Left lung (tissue), 10 donors: ENCODE measurements around the gene HOXA11. TPM values are rescaled to one million over a fixed set of nuclear protein-coding genes. Genes with fewer than 3 reads are reported as not detected.
A peak's percentile ranks its signal among the peaks of the same experiment; 100 is the strongest.

Experiments used
- ATAC-seq: fragments of 200-7000 bp; cut with Tn5 transposase; one replicate; pipeline ENCODE4 v1.9.1; 2020; ENCODE audit warnings: moderate library complexity
- DNase-seq, 4 donors: peaks; one replicate each; pipeline ENCODE4 v3.0.0-alpha.2; 2013 to 2020
- H3K27ac ChIP-seq, 2 donors: fragments of 200-600 bp; sonication (generic) in 1 of 2; one replicate each; pipeline versions ENCODE4 v1.5.0 to v1.8.0; 2020 to 2021
- H3K27me3 ChIP-seq, 2 donors: fragments of 200-600 bp; sonication (generic) in 1 of 2; one replicate each; pipeline versions ENCODE4 v1.5.0 to v1.8.0; 2020 to 2021
- H3K36me3 ChIP-seq, 2 donors: fragments of 200-600 bp; sonication (generic) in 1 of 2; one replicate each; pipeline versions ENCODE4 v1.5.0 to v1.8.0; 2020 to 2021
- H3K4me1 ChIP-seq, 2 donors: fragments of 200-600 bp; one replicate each; pipeline ENCODE4 v1.8.0; 2021
- H3K4me3 ChIP-seq, 2 donors: fragments of 200-600 bp; sonication (generic) in 1 of 2; one replicate each; pipeline versions ENCODE4 v1.5.0 to v1.8.0; 2020 to 2021; ENCODE audit warnings: mild to moderate bottlenecking in 1 of 2
- H3K9me3 ChIP-seq, 2 donors: fragments of 200-600 bp; sonication (generic) in 1 of 2; one replicate each; pipeline versions ENCODE4 v1.5.0 to v1.8.0; 2020 to 2021
- CTCF ChIP-seq, 2 donors: fragments of 200-600 bp; sonication (generic) in 1 of 2; IDR thresholded peaks; one replicate each; pipeline versions ENCODE4 v1.5.0 to v1.8.0; 2021; ENCODE audit warnings: antibody characterized with exemption in 2 of 2
- intact Hi-C, 2 donors: fragments of 100-400 bp; cut with DNase I; formaldehyde crosslinking; loops; one replicate each; pipeline versions ENCODE4 v1.11.2 to v1.14.2; 2022
- polyA plus RNA-seq, 6 donors: library from polyadenylated mRNA; unstranded; fragments of 120-200 nt; gene quantifications; one replicate each; pipeline ENCODE4 v1.2.1, GENCODE V29; 2013; ENCODE audit not compliant: insufficient read length in 6 of 6
- total RNA-seq, 2 donors: library from RNA; stranded (reverse); fragmentation: NEBNext Ultra II Directional; extraction: Animal tissue kit (Norgen Biotek cat#: 25700); gene quantifications; one replicate each; pipeline ENCODE4 v1.2.1, GENCODE V29; 2021
- donor health status: DM: no; HTN: yes; CAD: no.
- donor health status: DM: no; HTN: no; CAD: no.

The HOXA11 gene
- total and polyA plus RNA-seq, 8 donors: 0.10 to 0.23 (median 0.13) TPM; not detected in 4

- no peak for TF ChIP-seq CTCF (IDR thresholded peaks at IDR 0.05)
- Histone ChIP-seq H3K4me3 (peak overlapping the region; percentile 12 to 47), H3K4me1 (peaks cover 0 to 48% of the 10 kb centered on the region in 2 donors), H3K27ac (no peak overlapping the region), H3K9me3 (no peaks in the 10 kb centered on the region), H3K36me3 (no peaks in the 10 kb centered on the region), H3K27me3 (peaks cover 100% of the 10 kb centered on the region in 2 donors)
- intact Hi-C loops: no loop called here
- DNase-seq: peak in 1 of 4 donors; percentile 34
- peak; percentile 20 for ATAC-seq
Observed at GRCh38 chr7:27172823-27173510, 12.1 kb downstream of the HOXA11 start.

GRCh38 chr7:27172315-27172774 lies 12.7 kb downstream of the HOXA11 start:
- Histone ChIP-seq H3K27ac (no peak overlapping the region), H3K4me1 (peaks cover 0 to 48% of the 10 kb centered on the region in 2 donors), H3K4me3 (no peak overlapping the region), H3K36me3 (no peaks in the 10 kb centered on the region), H3K27me3 (peaks cover 100% of the 10 kb centered on the region in 2 donors), H3K9me3 (no peaks in the 10 kb centered on the region)
- peak in 1 of 4 donors; percentile 17 for DNase-seq
- intact Hi-C loops: no loop called here
- TF ChIP-seq CTCF (IDR thresholded peaks at IDR 0.05): no peak
- no peak for ATAC-seq

GRCh38 chr7:27171637-27172314 lies 13.3 kb downstream of the HOXA11 start:
- no peak overlapping the region for H3K27ac ChIP-seq
- peaks cover 100% of the 10 kb centered on the region in 2 donors for H3K27me3 ChIP-seq
- TF ChIP-seq CTCF (IDR thresholded peaks at IDR 0.05): no peak
- H3K4me3 ChIP-seq: no peak overlapping the region
- intact Hi-C loops: no loop called here
- peaks cover 0 to 53% of the 10 kb centered on the region in 2 donors for H3K4me1 ChIP-seq
- no peaks in the 10 kb centered on the region for H3K36me3 ChIP-seq
- DNase-seq: peak in 1 of 4 donors; percentile 26
- ATAC-seq: no peak
- H3K9me3 ChIP-seq: no peaks in the 10 kb centered on the region

- ATAC-seq (no peak), DNase-seq (peak in 1 of 4 donors; percentile 15)
- no peak for TF ChIP-seq CTCF (IDR thresholded peaks at IDR 0.05)
- Histone ChIP-seq H3K27ac (no peak overlapping the region), H3K4me1 (peaks cover 0 to 58% of the 10 kb centered on the region in 2 donors), H3K36me3 (no peaks in the 10 kb centered on the region), H3K9me3 (no peaks in the 10 kb centered on the region), H3K4me3 (no peak overlapping the region), H3K27me3 (peaks cover 100% of the 10 kb centered on the region in 2 donors)
- intact Hi-C loops: no loop called here
Observed at GRCh38 chr7:27171325-27171636, 13.8 kb downstream of the HOXA11 start.
